Panc1 (cell line): ENCODE results near the gene GPRIN3. TPM values are rescaled to one million over a fixed set of nuclear protein-coding genes. Genes with fewer than 3 reads are reported as not detected.

ENCODE experiments used
- ATAC-seq: fragments of 200-7000 bp; cut with Tn5 transposase; 2 replicates; pipeline ENCODE4 v1.9.1; 2020; ENCODE audit warnings: mild to moderate bottlenecking, moderate library complexity
- BruUV-seq: library from RNA; stranded (reverse); fragments of 400-500 nt; replicated peaks from 2 replicates; lab custom pipeline; 2021; lab: Mats Ljungman, UMichigan
- CTCF ChIA-PET: fragments of 300-600 bp; sonication (Branson Sonifier 250); formaldehyde crosslinking; loops from one replicate; lab custom pipeline; 2022; ENCODE audit warnings: antibody characterized with exemption; lab: Charles Lee
- POLR2A ChIA-PET: fragments of 300-600 bp; sonication (Branson Sonifier 250); formaldehyde crosslinking; loops from one replicate; lab custom pipeline; 2022; ENCODE audit warnings: antibody characterized with exemption; lab: Charles Lee
- DNase-seq: peaks from one replicate; pipeline ENCODE4 v3.0.0-alpha.2; 2010; ENCODE audit warnings: low read depth, low spot score
- H3K27ac ChIP-seq: 2 replicates; pipeline ENCODE4 v1.5.1; 2011; ENCODE audit warnings: mild to moderate bottlenecking, low read length, inconsistent platforms
- H3K27me3 ChIP-seq: fragments of 200-500 bp; sonication (Bioruptor generic); 2 replicates; pipeline ENCODE4 v1.6.0; 2014; ENCODE audit warnings: low read length, inconsistent platforms; ENCODE audit not compliant: control insufficient read depth, insufficient read depth
- H3K36me3 ChIP-seq: fragments of 200-500 bp; sonication (Bioruptor generic); 2 replicates; pipeline ENCODE4 v1.5.1; 2014; ENCODE audit warnings: inconsistent platforms, mild to moderate bottlenecking, low read length, moderate library complexity; ENCODE audit not compliant: control insufficient read depth, insufficient read depth
- H3K4me1 ChIP-seq: 2 replicates; pipeline ENCODE4 v1.5.1; 2011; ENCODE audit warnings: inconsistent platforms, mild to moderate bottlenecking, low read length, moderate library complexity; ENCODE audit not compliant: control insufficient read depth, insufficient read depth
- H3K4me3 ChIP-seq, 2 experiments: 2 replicates each; pipeline ENCODE4 v1.5.1; 2011 to 2012; ENCODE audit warnings: low read depth in 2 of 2, low read length in 2 of 2, mild to moderate bottlenecking in 2 of 2, inconsistent platforms in 1 of 2, moderate library complexity in 1 of 2
- H3K9me3 ChIP-seq: fragments of 200-500 bp; sonication (Bioruptor generic); 2 replicates; pipeline ENCODE4 v1.5.1; 2014; ENCODE audit warnings: low read depth, mild to moderate bottlenecking, inconsistent platforms, low read length, moderate library complexity; ENCODE audit not compliant: control insufficient read depth, insufficient read depth
- CTCF ChIP-seq: fragments of 450-650 bp; IDR thresholded peaks from 2 replicates; pipeline ENCODE4 v1.5.1; 2017; ENCODE audit warnings: mild to moderate bottlenecking
- POLR2AphosphoS5 ChIP-seq: IDR thresholded peaks from 2 replicates; pipeline ENCODE4 v1.6.1; 2012; ENCODE audit warnings: mild to moderate bottlenecking, low read depth, low read length, moderate library complexity
- REST ChIP-seq, 2 experiments: IDR thresholded peaks; 2 replicates each; pipeline ENCODE4 v1.6.1; 2011 to 2012; ENCODE audit warnings: low read depth in 2 of 2, control low read depth in 1 of 2, low read length in 1 of 2, mild to moderate bottlenecking in 1 of 2, moderate library complexity in 1 of 2; ENCODE audit not compliant: insufficient read depth in 1 of 2
- SIN3A ChIP-seq: IDR thresholded peaks from 2 replicates; pipeline ENCODE4 v1.6.1; 2012; ENCODE audit warnings: low read depth, mild to moderate bottlenecking, low read length, moderate library complexity, borderline replicate concordance; ENCODE audit not compliant: insufficient read depth
- TCF7L2 ChIP-seq: IDR thresholded peaks from 2 replicates; pipeline ENCODE4 v1.6.1; 2011; ENCODE audit warnings: mild to moderate bottlenecking, low read depth, low read length, inconsistent platforms
- in situ Hi-C: cut with HindIII; loops from 2 replicates; pipeline ENCODE4 v1.10.0; 2016; ENCODE audit warnings: low sequenced_read_pairs, low pct_unique_long_range_greater_than_20kb
- intact Hi-C: fragments of 100-400 bp; cut with micrococcal nuclease; formaldehyde crosslinking; loops from one replicate; pipeline ENCODE4 v1.10.0; 2022; ENCODE audit not compliant: unreplicated experiment
- total RNA-seq: library from RNA; stranded (reverse); gene quantifications from one replicate; pipeline ENCODE4 v1.2.1, GENCODE V29; 2021; ENCODE audit not compliant: unreplicated experiment

Gene GPRIN3
- total RNA-seq, 1 experiment from 2014 or later: 0.03 TPM

GRCh38 chr4:89334311-89334710, 26.7 kb upstream of the GPRIN3 start:
- no TSS peak for BruUV-seq
- intact Hi-C loops: no loop called here
- ChIA-PET POLR2A (no interaction called here), CTCF (no interaction called here)
- Histone ChIP-seq H3K4me3 (no peak overlapping the region), H3K36me3 (no peaks in the 10 kb centered on the region), H3K27ac (no peak overlapping the region), H3K27me3 (no peaks in the 10 kb centered on the region), H3K4me1 (no peaks in the 10 kb centered on the region), H3K9me3 (no peaks in the 10 kb centered on the region)
- in situ Hi-C loops: no loop called here
- no peak for ATAC-seq
- no peak for DNase-seq
- TF ChIP-seq TCF7L2 (no peak), REST (IDR thresholded peaks at IDR 0.05; ENCODE audit: insufficient read depth in 1 of 2, low read depth in 2 of 2, low read length in 1 of 2) (no peak), POLR2AphosphoS5 (no peak), CTCF (no peak), SIN3A (no peak)

GRCh38 chr4:89331686-89332544, 24.3 kb upstream of the GPRIN3 start:
- TF ChIP-seq TCF7L2 (no peak), CTCF (no peak), REST (IDR thresholded peaks at IDR 0.05; ENCODE audit: insufficient read depth in 1 of 2, low read depth in 2 of 2, low read length in 1 of 2) (no peak), SIN3A (no peak), POLR2AphosphoS5 (no peak)
- ATAC-seq (no peak), DNase-seq (no peak)
- in situ Hi-C loops: no loop called here
- Histone ChIP-seq H3K27me3 (no peaks in the 10 kb centered on the region), H3K4me1 (no peaks in the 10 kb centered on the region), H3K36me3 (no peaks in the 10 kb centered on the region), H3K27ac (no peak overlapping the region), H3K4me3 (no peak overlapping the region), H3K9me3 (no peaks in the 10 kb centered on the region)
- no TSS peak for BruUV-seq
- CTCF ChIA-PET: no interaction called here
- POLR2A ChIA-PET: no interaction called here
- intact Hi-C loops: no loop called here
